MM.1S (cell line): ENCODE measurements around the gene GLS2.

ENCODE experiments used
- DNase-seq: peaks from one replicate; pipeline ENCODE4 v3.0.0-alpha.2; 2015
- H2AFZ ChIP-seq: fragments of 300-600 bp; sonication (generic); 2 replicates; pipeline ENCODE4 v1.6.0; 2016; ENCODE audit warnings: antibody characterized with exemption, low read length
- H3F3A ChIP-seq: fragments of 300-600 bp; sonication (generic); 2 replicates; pipeline ENCODE4 v1.6.1; 2016; ENCODE audit warnings: mild to moderate bottlenecking, antibody characterized with exemption, low read length, moderate library complexity, mixed read lengths; ENCODE audit not compliant: insufficient read depth
- H3K27ac ChIP-seq: fragments of 300-600 bp; sonication (generic); 2 replicates; pipeline ENCODE4 v1.5.1; 2016; ENCODE audit warnings: mild to moderate bottlenecking, low read length
- H3K27me3 ChIP-seq: fragments of 300-600 bp; sonication (generic); replicated peaks from 2 replicates; pipeline ENCODE4 v1.6.0; 2016; ENCODE audit warnings: low read length; ENCODE audit not compliant: insufficient read depth
- H3K36me3 ChIP-seq: fragments of 300-600 bp; sonication (generic); replicated peaks from 2 replicates; pipeline ENCODE4 v1.6.1; 2016; ENCODE audit warnings: mild to moderate bottlenecking, low read length, mixed read lengths; ENCODE audit not compliant: insufficient read depth
- H3K4me1 ChIP-seq: fragments of 300-600 bp; sonication (generic); 2 replicates; pipeline ENCODE4 v1.6.1; 2016; ENCODE audit warnings: low read length, mixed read lengths
- H3K4me2 ChIP-seq: fragments of 300-600 bp; sonication (generic); 2 replicates; pipeline ENCODE4 v1.6.0; 2016; ENCODE audit warnings: low read depth, low read length
- H3K4me3 ChIP-seq: fragments of 300-600 bp; sonication (generic); 2 replicates; pipeline ENCODE4 v1.5.1; 2016; ENCODE audit warnings: low read length, mixed read lengths
- H3K79me2 ChIP-seq: fragments of 300-600 bp; sonication (generic); 2 replicates; pipeline ENCODE4 v1.6.1; 2016; ENCODE audit warnings: mixed run types, low read length, mixed read lengths
- H3K9ac ChIP-seq: fragments of 300-600 bp; sonication (generic); 2 replicates; pipeline ENCODE4 v1.6.1; 2016; ENCODE audit warnings: low read length, mixed read lengths
- H3K9me2 ChIP-seq: fragments of 300-600 bp; sonication (generic); replicated peaks from 2 replicates; pipeline ENCODE4 v1.6.1; 2016; ENCODE audit warnings: mild to moderate bottlenecking, low read length, mixed read lengths; ENCODE audit not compliant: insufficient read depth
- H3K9me3 ChIP-seq: fragments of 300-600 bp; sonication (generic); replicated peaks from 2 replicates; pipeline ENCODE4 v1.6.1; 2016; ENCODE audit warnings: mild to moderate bottlenecking, low read length, mixed read lengths; ENCODE audit not compliant: insufficient read depth
- H4K20me1 ChIP-seq: fragments of 300-600 bp; sonication (generic); 2 replicates; pipeline ENCODE4 v1.6.1; 2016; ENCODE audit warnings: mild to moderate bottlenecking, low read length, moderate library complexity, mixed read lengths; ENCODE audit not compliant: insufficient read depth
- CTCF ChIP-seq: fragments of 300-600 bp; sonication (generic); IDR thresholded peaks from 2 replicates; pipeline ENCODE4 v1.5.1; 2016; ENCODE audit warnings: antibody characterized with exemption, low read length, mixed read lengths
- EZH2 ChIP-seq: fragments of 300-600 bp; sonication (generic); optimal IDR thresholded peaks from 2 replicates; pipeline ENCODE3; 2017; ENCODE audit warnings: low read depth, mild to moderate bottlenecking, antibody characterized with exemption, low read length, mixed read lengths
- EZH2phosphoT487 ChIP-seq: fragments of 300-600 bp; sonication (generic); IDR thresholded peaks from 2 replicates; pipeline ENCODE4 v1.6.1; 2018; ENCODE audit warnings: antibody characterized with exemption, low read length

GLS2 gene

GRCh38 chr12:56488041-56488955, at the start of gene GLS2:
Gene GLS2, minus strand, starts transcription at chr12:56488161. Its CDS starts 43 bp downstream, at chr12:56488118.
- Histone ChIP-seq H3K27me3 (no peaks in the 10 kb centered on the region), H3K36me3 (no peaks in the 10 kb centered on the region), H3K27ac (no peak within 1 kb of the TSS), H3K9ac (peak within 1 kb of the TSS; percentile 49; the same call in 1 of the 2 replicates), H3K4me1 (peaks cover 6% of the 10 kb centered on the region; the same call in 1 of the 2 replicates), H3K9me2 (no peaks in the 10 kb centered on the region), H3F3A (no peaks in the 10 kb centered on the region), H3K4me2 (peak within 1 kb of the TSS; percentile 98), H2AFZ (peak within 1 kb of the TSS; percentile 87), H4K20me1 (no peaks in the 10 kb centered on the region), H3K4me3 (peak within 1 kb of the TSS; percentile 77), H3K79me2 (no peaks in the 10 kb centered on the region), H3K9me3 (no peaks in the 10 kb centered on the region)
- peak; percentile 80 for DNase-seq
- no peak for TF ChIP-seq CTCF
- no peak for TF ChIP-seq EZH2phosphoT487
- no peak for TF ChIP-seq EZH2

GRCh38 chr12:56537546-56537945, 49.6 kb upstream of the GLS2 start:
- 0 out of 2 replicates have a peak, but pooled peaks cover 3% of the 10 kb centered on the region for H3K4me1 ChIP-seq
- no peaks in the 10 kb centered on the region; the same call in 1 of the 2 replicates for H3F3A ChIP-seq
- no peak overlapping the region for H3K9ac ChIP-seq
- H3K4me3 ChIP-seq, result no peak overlapping the region
- H3K9me3 ChIP-seq, result no peaks in the 10 kb centered on the region
- no peaks in the 10 kb centered on the region for H4K20me1 ChIP-seq
- 0 out of 2 replicates have a peak overlapping the region, but pooled peaks have one; percentile 35 for H2AFZ ChIP-seq
- no peak overlapping the region for H3K4me2 ChIP-seq
- no peak for DNase-seq
- no peaks in the 10 kb centered on the region for H3K36me3 ChIP-seq
- H3K27me3 ChIP-seq, result no peaks in the 10 kb centered on the region
- H3K9me2 ChIP-seq, result no peaks in the 10 kb centered on the region
- H3K27ac ChIP-seq, result no peak overlapping the region
- no peak for TF ChIP-seq EZH2
- no peak for TF ChIP-seq CTCF
- no peak for TF ChIP-seq EZH2phosphoT487
- H3K79me2 ChIP-seq, result no peaks in the 10 kb centered on the region

- Histone ChIP-seq H3K9me3 (no peaks in the 10 kb centered on the region), H3K27ac (no peak overlapping the region), H3K4me2 (no peak overlapping the region), H3K9me2 (no peaks in the 10 kb centered on the region), H3K9ac (no peak overlapping the region), H2AFZ (no peak overlapping the region), H3K4me3 (no peak overlapping the region), H4K20me1 (no peaks in the 10 kb centered on the region), H3K36me3 (no peaks in the 10 kb centered on the region), H3K4me1 (no peaks in the 10 kb centered on the region), H3F3A (no peaks in the 10 kb centered on the region), H3K79me2 (no peaks in the 10 kb centered on the region), H3K27me3 (no peaks in the 10 kb centered on the region)
- TF ChIP-seq EZH2 (no peak), CTCF (no peak), EZH2phosphoT487 (no peak)
- DNase-seq, result no peak
These were observed 42.6 kb upstream of the GLS2 start for GRCh38 chr12:56530390-56531055.
